ENCODE data around the gene GOLGA7B. TPM values are rescaled to one million over a fixed set of nuclear protein-coding genes. Genes with fewer than 3 reads are reported as not detected.

The GOLGA7B gene
- total and polyA plus RNA-seq, 7 donors, result 0.19 to 4.1 (median 0.77) TPM

DNA sequence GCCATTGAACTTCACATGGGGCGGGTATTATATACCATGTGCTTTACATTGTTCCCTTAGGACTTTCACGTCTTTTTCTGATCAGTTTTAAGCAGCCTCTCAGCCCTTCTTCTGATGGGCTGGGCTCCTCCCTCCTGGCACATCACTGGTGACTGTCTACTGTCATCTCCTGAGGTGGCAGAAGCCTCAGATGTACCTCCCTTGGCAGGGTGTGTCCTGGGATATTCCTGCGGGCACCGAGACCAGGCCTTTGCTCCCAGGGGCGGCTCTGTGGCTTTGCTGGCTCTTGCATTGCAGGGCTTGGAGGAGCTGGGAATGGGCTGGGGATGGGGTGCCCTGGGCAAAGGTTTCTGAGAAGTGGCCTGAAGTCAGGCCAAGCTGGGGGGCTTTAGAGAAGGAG is 34.6 kb upstream of the GOLGA7B start:
- Histone ChIP-seq H3K27me3 (ENCODE audit: insufficient read depth in 3 of 3, low read length in 2 of 3) (no peaks in the 10 kb centered on the region), H3K9me3 (no peaks in the 10 kb centered on the region), H3K4me1 (no peaks in the 10 kb centered on the region), H3K36me3 (ENCODE audit: insufficient read depth in 1 of 2, low read depth in 1 of 2) (no peaks in the 10 kb centered on the region), H3K4me3 (no peak overlapping the region), H3K27ac (no peak overlapping the region)
- ATAC-seq (no peak), DNase-seq (no peak)
- 76 to 83% (median 82%) methylated on average over 5 of the region's 5 CpGs for WGBS, 3 donors
- TF ChIP-seq, protein P1, sequence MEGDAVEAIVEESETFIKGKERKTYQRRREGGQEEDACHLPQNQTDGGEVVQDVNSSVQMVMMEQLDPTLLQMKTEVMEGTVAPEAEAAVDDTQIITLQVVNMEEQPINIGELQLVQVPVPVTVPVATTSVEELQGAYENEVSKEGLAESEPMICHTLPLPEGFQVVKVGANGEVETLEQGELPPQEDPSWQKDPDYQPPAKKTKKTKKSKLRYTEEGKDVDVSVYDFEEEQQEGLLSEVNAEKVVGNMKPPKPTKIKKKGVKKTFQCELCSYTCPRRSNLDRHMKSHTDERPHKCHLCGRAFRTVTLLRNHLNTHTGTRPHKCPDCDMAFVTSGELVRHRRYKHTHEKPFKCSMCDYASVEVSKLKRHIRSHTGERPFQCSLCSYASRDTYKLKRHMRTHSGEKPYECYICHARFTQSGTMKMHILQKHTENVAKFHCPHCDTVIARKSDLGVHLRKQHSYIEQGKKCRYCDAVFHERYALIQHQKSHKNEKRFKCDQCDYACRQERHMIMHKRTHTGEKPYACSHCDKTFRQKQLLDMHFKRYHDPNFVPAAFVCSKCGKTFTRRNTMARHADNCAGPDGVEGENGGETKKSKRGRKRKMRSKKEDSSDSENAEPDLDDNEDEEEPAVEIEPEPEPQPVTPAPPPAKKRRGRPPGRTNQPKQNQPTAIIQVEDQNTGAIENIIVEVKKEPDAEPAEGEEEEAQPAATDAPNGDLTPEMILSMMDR (IDR thresholded peaks at IDR 0.05), result no peak
- intact Hi-C loops (cut with DNase I), result no loop called here

DNA sequence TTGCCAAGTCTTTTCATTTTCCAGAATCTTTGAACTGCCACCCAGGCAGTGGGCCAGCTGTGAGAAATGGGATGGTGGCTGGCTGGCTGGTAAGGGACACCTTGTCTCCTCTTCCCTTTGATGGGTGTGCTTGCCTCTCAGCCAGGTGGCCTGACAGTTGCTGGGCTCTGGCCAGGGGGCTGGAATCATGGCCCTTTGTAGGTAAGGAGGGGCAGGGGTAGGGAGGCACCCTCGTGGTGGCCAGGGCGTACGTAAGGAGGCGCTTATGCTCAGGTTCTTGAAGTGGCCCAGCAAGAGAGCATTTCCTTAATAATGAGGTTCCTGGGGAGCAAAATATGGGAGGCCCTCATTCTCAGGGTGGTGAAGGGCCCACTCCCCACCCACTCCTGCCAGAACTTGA is 33.0 kb upstream of the GOLGA7B start:
- no peak overlapping the region for H3K27ac ChIP-seq
- no peaks in the 10 kb centered on the region for H3K36me3 ChIP-seq (ENCODE audit: insufficient read depth in 1 of 2, low read depth in 1 of 2)
- H3K4me3 ChIP-seq, result no peak overlapping the region
- no peak for DNase-seq
- 76 to 86% (median 83%) methylated on average over 4 of the region's 4 CpGs for WGBS, 3 donors
- peaks cover 10% of the 10 kb centered on the region for H3K4me1 ChIP-seq
- H3K27me3 ChIP-seq (ENCODE audit: insufficient read depth in 3 of 3, low read length in 2 of 3), result no peaks in the 10 kb centered on the region
- no peaks in the 10 kb centered on the region for H3K9me3 ChIP-seq
- TF ChIP-seq, protein P1 (IDR thresholded peaks at IDR 0.05), result no peak
- intact Hi-C loops (cut with DNase I), result no loop called here
- ATAC-seq, result no peak

DNA sequence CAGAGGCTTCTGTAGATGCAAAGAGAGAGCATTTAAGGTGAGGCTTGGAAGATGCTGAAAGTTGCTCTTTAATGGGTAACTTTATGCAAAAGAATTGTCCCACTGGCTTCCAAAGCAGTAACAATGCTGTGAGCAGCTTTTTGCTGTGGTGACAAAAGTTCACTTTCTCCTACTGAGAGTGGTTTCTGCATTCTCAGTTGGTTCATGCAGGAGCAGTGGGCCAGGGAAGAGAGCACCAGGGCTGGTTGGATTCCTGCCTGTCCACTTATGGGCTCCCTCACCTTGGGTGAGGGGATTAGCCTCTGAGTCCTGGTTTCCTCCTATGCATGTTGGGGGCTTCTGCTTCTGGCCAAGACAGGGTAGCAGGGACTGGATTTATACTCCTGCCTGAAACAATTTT is 31.1 kb upstream of the GOLGA7B start:
- intact Hi-C loops (cut with DNase I), result no loop called here
- H3K9me3 ChIP-seq, result no peaks in the 10 kb centered on the region
- TF ChIP-seq, protein P1 (IDR thresholded peaks at IDR 0.05), result no peak
- no peak for ATAC-seq
- no peaks in the 10 kb centered on the region for H3K36me3 ChIP-seq (ENCODE audit: insufficient read depth in 1 of 2, low read depth in 1 of 2)
- no peak overlapping the region for H3K4me3 ChIP-seq
- no peaks in the 10 kb centered on the region for H3K27me3 ChIP-seq (ENCODE audit: insufficient read depth in 3 of 3, low read length in 2 of 3)
- H3K27ac ChIP-seq, result no peak overlapping the region
- DNase-seq, result no peak
- peaks cover 21% of the 10 kb centered on the region for H3K4me1 ChIP-seq

DNA sequence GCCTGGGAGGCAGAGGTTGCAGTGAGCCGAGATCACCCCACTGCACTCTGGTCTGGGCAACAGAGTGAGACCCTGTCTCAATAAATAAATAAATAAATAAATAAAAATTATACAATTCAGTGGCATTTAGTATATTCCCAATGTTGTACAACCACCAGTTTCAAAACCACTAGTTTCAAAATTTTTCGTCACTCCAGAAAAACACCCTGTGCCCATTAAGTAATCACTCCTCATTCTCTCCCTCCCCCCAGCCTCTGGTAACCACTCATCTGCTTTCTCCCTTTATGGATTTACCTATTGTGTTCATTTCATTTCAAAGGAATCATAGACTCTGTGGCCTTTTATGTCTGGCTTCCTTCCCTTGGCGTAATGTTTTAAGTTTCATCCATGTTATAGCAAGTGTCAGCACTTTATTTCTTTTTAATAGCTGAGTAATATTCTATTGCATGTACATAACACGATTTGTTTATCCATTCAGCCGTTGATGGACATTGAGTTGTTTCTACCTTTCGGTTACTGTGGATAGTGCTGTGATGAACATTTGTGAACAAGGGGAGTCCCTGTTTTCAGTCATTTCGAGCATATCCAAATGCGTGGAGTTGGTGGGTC is 29.4 kb upstream of the GOLGA7B start:
- Histone ChIP-seq H3K9me3 (no peaks in the 10 kb centered on the region), H3K4me3 (no peak overlapping the region), H3K27ac (no peak overlapping the region), H3K4me1 (peaks cover 32% of the 10 kb centered on the region), H3K27me3 (ENCODE audit: insufficient read depth in 3 of 3, low read length in 2 of 3) (no peaks in the 10 kb centered on the region), H3K36me3 (ENCODE audit: insufficient read depth in 1 of 2, low read depth in 1 of 2) (no peaks in the 10 kb centered on the region)
- TF ChIP-seq, protein P1 (IDR thresholded peaks at IDR 0.05), result no peak
- intact Hi-C loops (cut with DNase I), result no loop called here
- 92 to 97% (median 92%) methylated on average over 8 of the region's 8 CpGs for WGBS, 3 donors
- DNase-seq (no peak), ATAC-seq (no peak)

All from psoas muscle (tissue), 8 donors.